ENCODE data around the gene PDLIM4.

The PDLIM4 gene, protein sequence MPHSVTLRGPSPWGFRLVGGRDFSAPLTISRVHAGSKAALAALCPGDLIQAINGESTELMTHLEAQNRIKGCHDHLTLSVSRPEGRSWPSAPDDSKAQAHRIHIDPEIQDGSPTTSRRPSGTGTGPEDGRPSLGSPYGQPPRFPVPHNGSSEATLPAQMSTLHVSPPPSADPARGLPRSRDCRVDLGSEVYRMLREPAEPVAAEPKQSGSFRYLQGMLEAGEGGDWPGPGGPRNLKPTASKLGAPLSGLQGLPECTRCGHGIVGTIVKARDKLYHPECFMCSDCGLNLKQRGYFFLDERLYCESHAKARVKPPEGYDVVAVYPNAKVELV

GRCh38 chr5:132257131-132258101 lies at the start of gene PDLIM4:
Gene PDLIM4, plus strand, starts transcription at chr5:132257696. Its CDS starts 39 bp downstream, at chr5:132257735.
- DNase-seq = peak; percentile 37

GRCh38 chr5:132207778-132208177 lies 49.7 kb upstream of the PDLIM4 start:
- no peak for DNase-seq

DNA sequence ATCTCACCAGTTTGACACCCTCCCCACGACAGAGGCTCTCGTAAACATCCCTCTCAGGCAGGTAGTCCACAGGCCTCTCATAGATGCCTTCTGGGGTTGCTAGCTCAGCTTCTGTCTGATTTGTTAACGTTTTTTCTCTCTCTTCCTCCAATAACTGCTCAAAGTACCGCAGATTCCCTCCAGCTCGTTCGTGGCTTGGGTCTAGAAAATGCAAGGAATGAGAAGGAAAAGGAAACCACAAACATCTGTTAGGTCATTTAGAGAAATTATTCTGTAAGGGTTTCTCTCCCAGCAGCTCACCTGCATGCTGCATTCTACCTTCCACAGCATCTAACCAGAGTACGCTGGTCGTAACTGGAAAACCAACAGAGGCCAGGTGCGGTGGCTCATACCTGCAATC lies 48.4 kb upstream of the PDLIM4 start:
- peak; percentile 66 for DNase-seq

DNA sequence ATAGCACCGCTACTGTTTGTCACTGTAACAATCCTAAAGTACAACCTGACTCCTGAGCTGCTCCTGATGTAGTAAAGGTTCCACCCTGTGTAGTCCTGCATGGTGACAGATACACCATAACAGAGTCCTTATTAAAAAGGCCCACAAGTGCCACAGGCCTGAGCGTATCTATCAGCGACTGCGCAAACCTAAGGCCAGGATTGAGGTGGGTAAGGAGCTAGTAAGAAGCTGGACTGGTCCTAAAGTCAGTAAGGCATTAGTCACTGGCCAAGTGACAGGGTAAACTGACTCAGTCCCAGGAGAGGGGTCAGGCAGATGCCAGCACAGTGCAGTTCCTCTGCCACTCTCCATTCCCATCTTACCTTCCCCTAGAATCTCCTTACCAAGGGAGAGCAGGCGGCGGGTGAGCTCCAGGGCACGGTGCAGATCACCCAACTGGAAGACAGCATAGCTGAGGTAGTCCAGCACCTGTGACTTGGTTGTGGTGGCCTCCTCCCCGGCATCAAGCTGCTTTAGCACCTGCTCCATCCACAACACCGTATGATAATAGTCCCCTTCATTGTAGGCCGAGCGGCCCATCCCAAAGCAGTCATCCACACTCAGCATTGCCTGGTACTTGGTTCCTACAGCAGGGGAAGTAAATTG lies 47.5 kb upstream of the PDLIM4 start:
- DNase-seq = no peak

GRCh38 chr5:132210944-132211343 lies 46.6 kb upstream of the PDLIM4 start:
- no peak for DNase-seq

DNA sequence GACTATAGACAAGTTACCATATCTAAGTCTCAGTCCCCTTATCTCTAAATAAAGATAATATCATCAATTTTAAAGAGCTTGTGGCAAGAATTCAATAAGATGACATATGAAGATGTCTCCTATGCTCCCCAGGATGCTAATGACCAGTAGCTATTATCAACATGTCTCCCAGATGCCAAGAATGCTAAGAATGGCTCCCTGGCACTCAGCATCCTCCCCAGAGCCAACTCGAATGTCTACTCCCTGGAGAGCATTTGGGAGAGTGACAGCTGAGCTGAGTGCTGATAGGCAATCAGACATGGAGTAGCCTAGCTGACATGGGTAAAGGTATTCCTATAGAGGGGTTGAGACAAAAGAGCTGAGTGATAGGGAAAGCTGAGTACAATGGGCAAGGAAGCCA lies 45.7 kb upstream of the PDLIM4 start:
- peak; percentile 25 for DNase-seq

- no peak for DNase-seq
These were observed 43.8 kb upstream of the PDLIM4 start for GRCh38 chr5:132213666-132214065.

- DNase-seq = no peak
These were observed 43.0 kb upstream of the PDLIM4 start for GRCh38 chr5:132214491-132214890.

- DNase-seq = peak; percentile 98
These were observed 42.2 kb upstream of the PDLIM4 start for GRCh38 chr5:132215329-132215728.

DNA sequence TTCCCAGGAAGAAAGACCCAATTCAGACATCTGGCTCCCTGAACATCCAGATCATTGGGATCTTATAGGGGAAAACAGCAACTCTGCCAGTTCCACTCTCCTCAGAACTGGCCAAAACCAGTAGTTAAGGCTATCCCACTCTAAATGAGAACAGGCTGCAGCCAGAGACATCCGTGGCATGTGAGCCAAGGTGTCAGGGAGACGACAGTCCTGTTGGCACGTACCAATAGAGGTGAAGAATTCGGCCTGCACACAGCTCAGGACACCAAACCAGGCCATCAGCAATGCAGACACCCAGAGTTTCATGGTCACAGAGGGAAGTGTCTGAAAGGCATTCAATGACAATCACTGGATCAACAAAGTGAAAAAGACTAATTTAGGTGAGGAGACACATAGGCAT lies 39.2 kb upstream of the PDLIM4 start:
- no peak for DNase-seq

- DNase-seq = no peak
These were observed 38.1 kb upstream of the PDLIM4 start for GRCh38 chr5:132219289-132219970.

DNA sequence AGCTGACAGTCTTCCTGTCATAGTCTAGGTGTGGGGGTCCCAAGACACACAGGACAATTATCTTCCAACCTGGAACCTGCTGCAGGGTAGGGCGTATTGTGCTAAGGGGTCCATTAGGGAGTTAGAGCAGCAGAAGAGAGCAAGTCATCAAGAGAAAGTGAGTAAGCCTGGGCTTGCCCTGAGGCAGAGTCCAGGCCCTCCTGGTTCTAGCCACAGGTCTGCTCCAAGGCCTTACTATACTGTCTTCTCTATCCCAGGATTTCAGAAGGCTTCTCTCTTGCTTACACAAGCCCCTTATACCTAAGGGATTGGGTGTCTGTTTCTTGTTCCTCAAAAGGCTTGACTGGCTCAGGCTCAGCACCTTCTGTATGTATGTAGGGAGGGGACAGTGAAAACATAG lies 37.5 kb upstream of the PDLIM4 start:
- DNase-seq = no peak

DNA sequence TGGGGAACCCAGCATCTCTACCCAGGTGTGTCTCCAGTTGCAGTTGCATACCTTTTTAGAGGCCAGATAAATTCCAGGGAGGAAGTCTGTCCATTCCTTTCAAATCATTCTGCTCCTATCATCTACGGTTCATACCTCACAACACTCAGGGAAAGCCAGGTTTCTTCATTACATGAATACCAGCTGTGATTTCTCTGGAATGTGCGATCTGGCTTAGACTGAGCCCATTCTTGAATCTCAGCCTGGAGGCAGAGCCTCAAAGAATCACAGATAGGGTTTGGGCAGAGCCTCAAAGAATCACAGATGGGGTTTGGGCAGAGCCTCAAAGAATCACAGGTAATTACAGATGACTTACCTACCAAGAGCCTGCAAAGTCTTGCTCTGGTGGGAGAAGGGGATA lies 37.0 kb upstream of the PDLIM4 start:
- DNase-seq = no peak

- DNase-seq = peak; percentile 26
These were observed 35.5 kb upstream of the PDLIM4 start for GRCh38 chr5:132221781-132222648.

DNA sequence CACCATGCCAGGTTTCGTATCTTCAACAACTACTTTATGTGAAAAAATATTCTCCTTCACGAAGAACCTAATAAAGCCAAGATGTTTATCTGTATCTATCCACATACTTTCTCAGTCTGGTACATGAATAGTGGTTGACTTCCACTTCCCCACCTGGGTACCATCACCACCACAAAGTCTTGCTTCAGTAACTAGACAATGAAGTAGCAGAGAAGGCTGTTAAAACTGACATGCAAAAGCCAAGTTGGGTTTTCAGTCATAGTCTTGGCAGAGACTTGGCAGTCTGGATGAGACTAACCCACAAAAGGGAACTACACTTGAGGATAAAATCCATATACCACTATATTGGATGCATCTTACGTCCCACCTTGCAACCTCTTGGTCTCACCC lies 34.9 kb upstream of the PDLIM4 start:
- no peak for DNase-seq

GRCh38 chr5:132223861-132224260 lies 33.6 kb upstream of the PDLIM4 start:
- DNase-seq = no peak

DNA sequence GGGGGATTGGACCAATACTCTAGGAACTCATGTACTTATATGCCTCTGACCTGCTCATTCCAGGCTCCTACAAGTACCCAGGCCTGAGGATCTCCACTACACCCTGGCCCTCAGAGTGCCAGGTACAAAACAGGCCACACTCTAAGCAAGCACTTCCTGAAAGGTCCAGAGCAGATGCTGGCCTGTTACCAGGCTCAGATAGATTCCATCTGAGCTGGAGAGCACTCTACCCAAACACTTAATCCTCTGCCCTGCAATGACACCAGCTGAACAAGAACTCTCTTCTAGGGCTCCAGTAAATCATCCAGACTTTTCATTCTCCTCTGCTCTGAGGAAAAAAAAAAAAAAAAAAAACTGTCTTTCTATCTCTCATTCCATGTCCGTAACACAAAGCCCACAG lies 32.8 kb upstream of the PDLIM4 start:
- DNase-seq = peak; percentile 29

GRCh38 chr5:132225165-132226032 lies 32.1 kb upstream of the PDLIM4 start:
- peak; percentile 96 for DNase-seq

GRCh38 chr5:132226516-132227234 lies 30.8 kb upstream of the PDLIM4 start:
- peak; percentile 36 for DNase-seq

DNA sequence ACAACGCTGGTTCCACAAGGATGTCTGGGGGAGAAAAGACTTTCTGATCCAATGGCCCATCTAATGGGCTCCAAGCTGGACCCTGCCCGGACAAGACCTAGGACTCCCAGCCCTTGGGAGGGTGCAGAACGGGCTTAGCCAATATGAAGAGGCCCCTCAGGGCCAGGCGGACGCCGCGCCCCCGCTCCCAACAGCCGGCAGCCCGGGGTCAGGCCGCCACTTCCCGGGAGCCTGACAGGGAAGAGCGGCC lies 30.3 kb upstream of the PDLIM4 start:
- DNase-seq = no peak

Measured in EL (cell line).